ENCODE results near the gene KCNQ4. TPM values are rescaled to one million over a fixed set of nuclear protein-coding genes. Genes with fewer than 3 reads are reported as not detected.

Gene KCNQ4
- total RNA-seq, 1 experiment from 2014 or later, result 1.4 TPM

- no peaks in the 10 kb centered on the region for H3K9me3 ChIP-seq (ENCODE audit: control insufficient read depth, low read depth, low read length)
- no peaks in the 10 kb centered on the region for H4K20me1 ChIP-seq (ENCODE audit: control insufficient read depth, insufficient read depth, insufficient read length)
- H3K79me1 ChIP-seq (ENCODE audit: insufficient read depth, low read depth, low read length, poor library complexity, severe bottlenecking), result no peaks in the 10 kb centered on the region
- H2AFZ ChIP-seq (ENCODE audit: low read length), result no peak overlapping the region
- H3K18ac ChIP-seq (ENCODE audit: insufficient read length, low read depth, low read length), result no peak overlapping the region
- Mint-ChIP-seq H3K4me3 (no peak overlapping the region), H3K9me3 (peaks cover 12 to 13% of the 10 kb centered on the region in 2 experiments; a peak in 4 of 5 replicates), H3K27me3 (ENCODE audit: low read depth) (peaks cover 6% of the 10 kb centered on the region), H3K36me3 (ENCODE audit: insufficient read depth in 1 of 3, low read depth in 3 of 3) (peaks cover 0 to 8% (median 0%) of the 10 kb centered on the region in 3 experiments; a peak in 3 of 7 replicates), H3K27ac (no peak overlapping the region), H3K4me1 (peaks cover 10 to 23% of the 10 kb centered on the region in 2 experiments)
- no peak overlapping the region for H3K27ac ChIP-seq (ENCODE audit: insufficient read length, low read depth, low read length)
- no peaks in the 10 kb centered on the region for H3K23me2 ChIP-seq (ENCODE audit: insufficient read length, low read depth, low read length, poor library complexity, severe bottlenecking)
- H3K79me2 ChIP-seq (ENCODE audit: insufficient read depth, low read length), result no peaks in the 10 kb centered on the region
- H2AK5ac ChIP-seq (ENCODE audit: insufficient read length, low read length), result no peak overlapping the region
- no peaks in the 10 kb centered on the region; the same call in 1 of the 2 replicates for H3K4me1 ChIP-seq (ENCODE audit: insufficient read depth, low read length)
- DNase-seq, result no peak
- no peaks in the 10 kb centered on the region for H3K27me3 ChIP-seq (ENCODE audit: insufficient read depth, low read length)
- WGBS (ENCODE audit: extremely low coverage, insufficient read length, low lambda C conversion rate), result no CpG with 5 or more reads among the region's 1 CpG
- no peak overlapping the region for H4K8ac ChIP-seq (replicated peaks; ENCODE audit: insufficient read length, low read depth, low read length)
- H3K23ac ChIP-seq (ENCODE audit: insufficient read length, low read depth, low read length), result no peak overlapping the region
- H2BK5ac ChIP-seq (ENCODE audit: insufficient read length, low read length), result no peak overlapping the region
- H3K56ac ChIP-seq (ENCODE audit: insufficient read length, low read depth, low read length), result no peak overlapping the region
- no peak overlapping the region for H4K5ac ChIP-seq (ENCODE audit: insufficient read length, low read depth, low read length)
- H3T11ph ChIP-seq (ENCODE audit: low read length), result no peak overlapping the region
- no peak overlapping the region for H3K4ac ChIP-seq (ENCODE audit: low read depth, low read length)
- no peak overlapping the region for H2BK120ac ChIP-seq (ENCODE audit: low read depth, low read length, poor library complexity, severe bottlenecking)
- H2BK15ac ChIP-seq (ENCODE audit: low read depth, low read length), result no peak overlapping the region
- no peak overlapping the region for H3K14ac ChIP-seq (ENCODE audit: insufficient read depth, low read length)
- H3K4me2 ChIP-seq (ENCODE audit: insufficient read depth, insufficient read length, low read length), result no peak overlapping the region
- TF ChIP-seq CTCF (conservative IDR thresholded peaks at IDR 0.05), result no peak
- H4K91ac ChIP-seq (ENCODE audit: insufficient read length, low read depth, low read length), result no peak overlapping the region
- no peak overlapping the region for H2BK12ac ChIP-seq (ENCODE audit: insufficient read length, low read depth, low read length)
- no peak overlapping the region for H3K9ac ChIP-seq (ENCODE audit: extremely low read depth, insufficient read length, low read length)
- H2BK20ac ChIP-seq (ENCODE audit: low read depth, low read length, poor library complexity, severe bottlenecking), result no peak overlapping the region
Measured at GRCh38 chr1:40876891-40877290, 93.3 kb downstream of the KCNQ4 start.
